T-helper 2 cell treated with Interferon-gamma antibody and Interleukin-4, amounts not matched to agents 5 μg/mL and 100 μg/mL, for 36 hours (primary cell): Measurements from ENCODE around the gene KLF6.
A peak's percentile ranks its signal among the peaks of the same experiment; 100 is the strongest.

Experiments
- DNase-seq: peaks from one replicate; pipeline ENCODE4 v3.0.0; 2021; ENCODE audit warnings: low spot score
- H3K27ac Mint-ChIP-seq: one replicate; pipeline ENCODE4 v1.8.0; 2021; ENCODE audit warnings: mild to moderate bottlenecking, mixed read lengths
- H3K27me3 Mint-ChIP-seq: one replicate; pipeline ENCODE4 v1.8.0; 2021; ENCODE audit warnings: low read depth, mixed read lengths
- H3K36me3 Mint-ChIP-seq: one replicate; pipeline ENCODE4 v1.8.0; 2021; ENCODE audit warnings: low read depth, mixed read lengths
- H3K4me1 Mint-ChIP-seq: one replicate; pipeline ENCODE4 v1.8.0; 2021; ENCODE audit warnings: low read depth, mixed read lengths
- H3K4me3 Mint-ChIP-seq: one replicate; pipeline ENCODE4 v1.8.0; 2022; ENCODE audit warnings: mild to moderate bottlenecking, moderate library complexity, mixed read lengths
- H3K9me3 Mint-ChIP-seq: one replicate; pipeline ENCODE4 v1.8.0; 2021; ENCODE audit warnings: mixed read lengths

Gene KLF6

DNA sequence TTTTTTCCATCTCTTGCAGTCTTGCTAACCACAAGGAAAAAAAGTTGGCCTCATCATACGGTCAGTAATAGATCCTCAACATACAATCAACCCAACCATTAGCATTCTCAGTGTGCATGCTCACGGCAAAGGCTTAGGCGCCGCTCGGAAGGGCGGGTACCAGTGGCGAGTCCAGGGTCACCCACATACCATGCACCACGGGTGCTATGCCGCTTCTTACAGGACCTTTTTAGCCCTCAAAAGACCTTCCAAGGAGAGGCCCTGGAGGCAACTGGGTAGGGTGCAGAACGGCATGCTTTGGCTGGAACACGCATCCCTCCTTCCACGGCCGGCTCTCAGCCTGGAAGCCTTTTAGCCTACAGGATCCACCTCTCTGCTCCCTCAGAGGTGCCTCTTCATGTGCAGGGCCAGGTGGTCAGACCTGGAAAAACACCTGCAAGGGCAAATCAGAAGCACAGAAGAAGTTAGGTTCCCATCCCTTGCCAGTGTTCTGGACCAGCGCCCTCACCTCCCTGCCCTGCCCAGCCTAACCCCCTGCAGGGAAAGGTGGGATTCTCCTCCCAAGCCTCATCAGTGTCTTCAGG, 5.8 kb downstream of the KLF6 start:
- Mint-ChIP-seq H3K36me3 (peaks cover 92% of the 10 kb centered on the region), H3K27me3 (no peaks in the 10 kb centered on the region), H3K9me3 (no peaks in the 10 kb centered on the region), H3K4me3 (peak overlapping the region; percentile 52), H3K27ac (peak overlapping the region; percentile 63), H3K4me1 (peaks cover 66% of the 10 kb centered on the region)
- DNase-seq = no peak

- Mint-ChIP-seq H3K4me3 (peak overlapping the region; percentile 52), H3K27me3 (no peaks in the 10 kb centered on the region), H3K9me3 (no peaks in the 10 kb centered on the region), H3K4me1 (peaks cover 67% of the 10 kb centered on the region), H3K36me3 (peaks cover 91% of the 10 kb centered on the region), H3K27ac (peak overlapping the region; percentile 63)
- no peak for DNase-seq
Measured at GRCh38 chr10:3778692-3779157, 6.3 kb downstream of the KLF6 start.

DNA sequence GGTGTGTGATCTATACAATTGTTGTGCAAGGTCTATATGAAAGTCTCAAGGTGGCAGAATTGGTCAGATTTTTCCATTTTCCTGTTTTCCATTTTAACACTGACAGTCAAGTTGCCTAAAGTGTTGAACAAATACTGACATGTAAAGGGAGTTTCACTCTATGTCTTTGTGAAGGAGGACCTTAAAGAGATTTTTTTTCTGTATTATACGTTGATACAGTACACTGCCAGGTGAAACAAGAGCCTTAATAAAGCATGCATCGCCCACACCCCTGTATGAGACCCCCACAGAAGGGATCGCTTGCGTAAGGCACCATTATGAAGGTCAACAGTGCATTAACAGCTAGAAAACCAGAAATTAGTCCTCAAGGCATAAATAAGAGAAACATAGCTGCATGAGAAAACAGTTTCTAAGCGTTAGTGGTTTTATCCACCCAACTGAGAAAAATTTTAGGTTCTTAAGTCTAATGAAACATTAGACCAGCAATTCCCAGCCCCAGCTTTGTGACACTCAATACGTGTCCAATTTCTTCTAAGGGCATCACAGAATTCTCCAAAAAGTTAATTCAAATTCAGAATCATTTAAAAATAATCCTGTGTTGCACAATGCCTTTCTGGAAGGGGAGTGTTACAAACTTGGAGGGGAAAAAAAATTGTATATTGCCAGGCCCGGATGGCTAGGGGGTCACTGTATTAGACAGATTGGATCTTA, 6.9 kb downstream of the KLF6 start:
- DNase-seq = no peak
- peaks cover 67% of the 10 kb centered on the region for H3K4me1 Mint-ChIP-seq
- H3K36me3 Mint-ChIP-seq = peaks cover 86% of the 10 kb centered on the region
- peak overlapping the region; percentile 52 for H3K4me3 Mint-ChIP-seq
- H3K27me3 Mint-ChIP-seq = no peaks in the 10 kb centered on the region
- H3K9me3 Mint-ChIP-seq = no peaks in the 10 kb centered on the region
- peak overlapping the region; percentile 63 for H3K27ac Mint-ChIP-seq

GRCh38 chr10:3776796-3777571, 8.0 kb downstream of the KLF6 start:
- DNase-seq = peak; percentile 62
- Mint-ChIP-seq H3K4me1 (peaks cover 61% of the 10 kb centered on the region), H3K36me3 (peaks cover 76% of the 10 kb centered on the region), H3K27me3 (no peaks in the 10 kb centered on the region), H3K4me3 (peak overlapping the region; percentile 80), H3K27ac (peak overlapping the region; percentile 90), H3K9me3 (no peaks in the 10 kb centered on the region)

- no peak for DNase-seq
Measured at GRCh38 chr10:3775696-3776551, 9.1 kb downstream of the KLF6 start.

GRCh38 chr10:3774814-3775695, 10.0 kb downstream of the KLF6 start:
- peaks cover 58% of the 10 kb centered on the region for H3K36me3 Mint-ChIP-seq
- no peaks in the 10 kb centered on the region for H3K27me3 Mint-ChIP-seq
- no peaks in the 10 kb centered on the region for H3K9me3 Mint-ChIP-seq
- DNase-seq = no peak
- H3K4me1 Mint-ChIP-seq = peaks cover 46% of the 10 kb centered on the region
- no peak overlapping the region for H3K27ac Mint-ChIP-seq
- H3K4me3 Mint-ChIP-seq = peak overlapping the region; percentile 3

More at GRCh38 chr10:3775696-3776551, 9.1 kb downstream of the KLF6 start:
- Mint-ChIP-seq H3K27ac (peak overlapping the region; percentile 49), H3K9me3 (no peaks in the 10 kb centered on the region), H3K4me1 (peaks cover 53% of the 10 kb centered on the region), H3K4me3 (peak overlapping the region; percentile 42), H3K27me3 (no peaks in the 10 kb centered on the region), H3K36me3 (peaks cover 66% of the 10 kb centered on the region)

DNA sequence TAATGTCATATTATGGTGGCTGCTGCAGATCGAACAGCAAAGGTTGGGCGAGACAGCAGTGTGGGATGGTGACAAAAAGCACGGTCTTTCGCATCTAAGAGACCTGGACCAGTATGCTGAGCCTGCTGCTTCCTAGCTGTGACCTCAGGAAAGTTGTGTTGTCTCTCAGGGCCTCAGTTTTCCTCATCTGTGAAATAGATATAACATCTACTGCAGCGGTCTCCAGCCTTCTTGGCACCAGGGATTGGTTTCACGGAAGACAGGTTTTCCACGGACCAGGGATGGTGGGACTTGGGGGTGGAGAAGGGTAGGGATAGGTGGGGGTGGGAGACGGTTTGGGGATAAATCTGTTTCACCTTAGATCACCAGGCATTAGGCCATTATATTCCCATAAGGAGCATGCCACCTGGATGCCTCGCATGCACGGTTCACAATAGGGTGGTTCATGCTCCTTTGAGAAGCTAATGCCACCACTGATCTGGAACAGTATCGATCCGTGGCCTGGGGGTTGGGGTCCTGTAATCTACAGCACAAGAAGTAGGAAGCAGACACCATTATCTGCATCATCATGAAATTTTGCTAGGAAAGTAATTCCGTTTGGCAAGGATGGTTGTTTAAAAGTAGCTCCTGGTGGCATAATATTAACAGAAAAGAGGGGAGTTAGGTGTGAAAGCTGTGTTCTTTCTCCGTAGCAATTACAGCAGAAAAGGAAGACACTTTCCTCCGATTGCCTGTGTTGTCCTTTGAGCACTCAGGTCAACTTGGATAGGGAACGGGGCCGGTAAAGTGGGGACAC, 10.8 kb downstream of the KLF6 start:
- H3K27ac Mint-ChIP-seq = no peak overlapping the region
- H3K4me3 Mint-ChIP-seq = no peak overlapping the region

GRCh38 chr10:3773460-3774017, 11.5 kb downstream of the KLF6 start:
- Mint-ChIP-seq H3K9me3 (no peaks in the 10 kb centered on the region), H3K27me3 (no peaks in the 10 kb centered on the region), H3K36me3 (peaks cover 42% of the 10 kb centered on the region), H3K27ac (no peak overlapping the region), H3K4me1 (peaks cover 33% of the 10 kb centered on the region), H3K4me3 (no peak overlapping the region)
- no peak for DNase-seq

More for the DNA sequence above, 10.8 kb downstream of the KLF6 start:
- DNase-seq = no peak
- Mint-ChIP-seq H3K4me1 (peaks cover 40% of the 10 kb centered on the region), H3K27me3 (no peaks in the 10 kb centered on the region), H3K36me3 (peaks cover 49% of the 10 kb centered on the region), H3K9me3 (no peaks in the 10 kb centered on the region)

GRCh38 chr10:3772361-3773171, 12.4 kb downstream of the KLF6 start:
- Mint-ChIP-seq H3K9me3 (no peaks in the 10 kb centered on the region), H3K36me3 (peaks cover 33% of the 10 kb centered on the region), H3K4me3 (no peak overlapping the region), H3K27me3 (no peaks in the 10 kb centered on the region), H3K27ac (no peak overlapping the region), H3K4me1 (peaks cover 24% of the 10 kb centered on the region)
- no peak for DNase-seq

DNA sequence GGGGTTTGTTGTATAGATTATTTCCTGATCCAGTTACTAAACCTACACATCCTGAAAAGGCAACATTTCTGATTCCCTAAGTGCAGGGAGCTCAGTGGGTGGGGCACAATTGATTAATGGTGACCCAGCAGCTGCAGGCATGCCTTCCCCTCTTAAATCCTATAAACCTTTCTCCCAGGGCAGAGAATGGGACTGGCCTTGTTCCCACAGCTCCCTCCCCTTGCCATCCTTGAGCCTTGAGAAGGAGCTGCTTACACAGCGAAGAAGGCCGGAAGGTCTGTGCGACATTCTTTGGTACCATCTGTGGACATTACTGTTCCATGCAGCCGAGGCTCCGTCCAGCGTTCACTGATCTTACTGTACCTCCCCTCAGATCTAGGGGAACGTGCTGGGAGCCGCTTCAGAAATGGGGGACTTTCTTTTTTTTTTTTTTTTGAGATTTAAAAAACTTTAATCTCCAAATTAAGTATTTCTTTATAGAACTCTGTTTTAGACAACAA, 14.3 kb downstream of the KLF6 start:
- Mint-ChIP-seq H3K27ac (no peak overlapping the region), H3K9me3 (no peaks in the 10 kb centered on the region), H3K4me1 (peaks cover 24% of the 10 kb centered on the region), H3K36me3 (peaks cover 18% of the 10 kb centered on the region), H3K4me3 (no peak overlapping the region), H3K27me3 (no peaks in the 10 kb centered on the region)
- DNase-seq = no peak

DNA sequence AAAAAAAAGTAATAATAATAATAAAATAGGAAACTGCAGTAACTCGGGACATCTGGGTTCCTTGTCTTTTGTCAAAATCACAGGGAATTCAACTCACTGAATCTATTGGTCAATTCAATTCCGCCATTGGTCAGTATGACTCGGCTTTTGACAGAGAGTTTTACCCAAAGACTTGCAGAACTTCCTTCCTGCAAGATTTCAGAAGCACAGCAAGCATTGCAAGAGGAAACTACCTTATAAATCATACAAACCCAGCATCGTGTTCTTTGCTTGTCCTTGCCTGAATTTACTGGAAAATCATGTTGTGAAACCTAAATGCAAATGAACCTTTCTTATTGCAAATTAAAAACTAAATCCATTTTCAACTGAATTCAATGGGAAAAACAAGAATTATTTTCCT, 15.5 kb downstream of the KLF6 start:
- H3K27me3 Mint-ChIP-seq = no peaks in the 10 kb centered on the region
- H3K27ac Mint-ChIP-seq = no peak overlapping the region
- H3K4me3 Mint-ChIP-seq = no peak overlapping the region
- no peak for DNase-seq
- peaks cover 10% of the 10 kb centered on the region for H3K36me3 Mint-ChIP-seq
- H3K9me3 Mint-ChIP-seq = no peaks in the 10 kb centered on the region
- peaks cover 31% of the 10 kb centered on the region for H3K4me1 Mint-ChIP-seq
